GM12872 (cell line): ENCODE data around the gene MRPS10.

ENCODE experiments used
- TF ChIP-seq, protein P1 (sequence below): IDR thresholded peaks from 3 replicates; pipeline ENCODE4 v1.5.1; 2011; ENCODE audit warnings: low read depth, mild to moderate bottlenecking, low read length, moderate library complexity; ENCODE audit not compliant: insufficient read depth

MRPS10 gene

DNA sequence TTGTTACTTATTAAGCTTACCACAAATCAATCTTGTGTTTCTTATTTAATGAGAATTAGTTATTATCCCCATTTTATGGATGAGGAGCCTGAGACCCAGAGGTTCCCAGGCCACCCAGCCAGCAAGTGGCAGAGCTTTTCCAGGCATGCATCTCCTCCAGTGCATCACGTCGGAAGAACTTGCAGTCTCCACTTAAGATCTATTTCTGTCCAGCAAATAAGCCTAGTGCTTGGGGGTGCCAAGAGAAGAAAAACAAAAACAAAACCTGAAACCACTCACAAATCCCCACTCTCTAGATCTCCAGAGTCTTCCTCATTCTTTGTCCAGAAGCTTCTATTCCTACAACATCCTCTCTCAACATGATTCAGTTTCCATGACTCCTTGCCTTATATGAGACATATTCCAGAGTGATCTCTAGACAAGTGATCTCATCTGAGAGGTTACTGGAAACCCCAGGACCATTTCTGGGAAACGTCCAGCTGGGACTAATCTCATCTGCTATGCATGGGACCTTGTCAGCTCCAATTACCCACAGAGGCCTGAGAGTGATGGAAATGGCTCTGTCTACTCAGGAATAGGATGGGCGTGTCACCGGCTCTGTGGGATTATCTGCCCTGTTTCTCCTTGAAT, 27.0 kb downstream of the MRPS10 start:
- TF ChIP-seq, protein P1, sequence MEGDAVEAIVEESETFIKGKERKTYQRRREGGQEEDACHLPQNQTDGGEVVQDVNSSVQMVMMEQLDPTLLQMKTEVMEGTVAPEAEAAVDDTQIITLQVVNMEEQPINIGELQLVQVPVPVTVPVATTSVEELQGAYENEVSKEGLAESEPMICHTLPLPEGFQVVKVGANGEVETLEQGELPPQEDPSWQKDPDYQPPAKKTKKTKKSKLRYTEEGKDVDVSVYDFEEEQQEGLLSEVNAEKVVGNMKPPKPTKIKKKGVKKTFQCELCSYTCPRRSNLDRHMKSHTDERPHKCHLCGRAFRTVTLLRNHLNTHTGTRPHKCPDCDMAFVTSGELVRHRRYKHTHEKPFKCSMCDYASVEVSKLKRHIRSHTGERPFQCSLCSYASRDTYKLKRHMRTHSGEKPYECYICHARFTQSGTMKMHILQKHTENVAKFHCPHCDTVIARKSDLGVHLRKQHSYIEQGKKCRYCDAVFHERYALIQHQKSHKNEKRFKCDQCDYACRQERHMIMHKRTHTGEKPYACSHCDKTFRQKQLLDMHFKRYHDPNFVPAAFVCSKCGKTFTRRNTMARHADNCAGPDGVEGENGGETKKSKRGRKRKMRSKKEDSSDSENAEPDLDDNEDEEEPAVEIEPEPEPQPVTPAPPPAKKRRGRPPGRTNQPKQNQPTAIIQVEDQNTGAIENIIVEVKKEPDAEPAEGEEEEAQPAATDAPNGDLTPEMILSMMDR, result no peak

DNA sequence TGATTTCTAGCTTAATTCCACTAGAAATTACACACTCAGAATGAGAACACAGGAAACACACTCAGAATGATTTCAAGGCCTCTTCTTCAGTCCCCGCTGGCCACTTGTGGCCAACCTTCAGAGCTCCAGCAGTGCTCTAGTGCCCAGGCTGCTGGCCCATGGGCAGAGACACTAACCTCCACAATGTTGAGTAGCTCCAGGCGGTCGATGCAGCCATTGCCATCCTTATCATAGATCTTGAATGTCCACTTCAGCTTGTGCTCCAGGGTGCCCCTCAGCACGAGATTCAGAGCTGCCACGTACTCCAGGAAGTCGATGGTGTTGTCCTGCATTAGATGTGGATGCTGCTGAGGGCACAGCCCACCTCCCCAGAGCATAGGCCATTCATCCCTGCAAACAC, 29.3 kb downstream of the MRPS10 start:
- TF ChIP-seq, protein P1, result no peak

DNA sequence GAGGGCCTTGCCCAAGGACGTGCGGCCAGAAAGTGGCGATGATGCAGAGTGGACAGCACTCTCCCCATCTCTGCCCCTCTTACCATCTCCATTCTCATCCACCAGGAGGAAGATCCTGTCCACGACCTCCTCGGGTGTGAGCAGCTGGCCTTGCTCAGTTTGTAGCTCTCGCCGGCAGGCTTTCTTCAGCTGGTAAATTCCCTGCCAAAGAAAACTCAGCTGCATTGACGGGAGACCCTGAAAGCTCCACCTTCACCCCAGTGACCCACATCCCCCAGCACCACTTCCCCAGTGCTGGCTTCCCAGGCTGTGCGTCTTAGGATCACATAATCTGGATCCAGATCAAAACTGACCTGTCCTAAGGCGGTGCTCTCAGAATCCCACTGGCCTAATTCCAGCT, 32.1 kb downstream of the MRPS10 start:
- TF ChIP-seq, protein P1, result no peak

DNA sequence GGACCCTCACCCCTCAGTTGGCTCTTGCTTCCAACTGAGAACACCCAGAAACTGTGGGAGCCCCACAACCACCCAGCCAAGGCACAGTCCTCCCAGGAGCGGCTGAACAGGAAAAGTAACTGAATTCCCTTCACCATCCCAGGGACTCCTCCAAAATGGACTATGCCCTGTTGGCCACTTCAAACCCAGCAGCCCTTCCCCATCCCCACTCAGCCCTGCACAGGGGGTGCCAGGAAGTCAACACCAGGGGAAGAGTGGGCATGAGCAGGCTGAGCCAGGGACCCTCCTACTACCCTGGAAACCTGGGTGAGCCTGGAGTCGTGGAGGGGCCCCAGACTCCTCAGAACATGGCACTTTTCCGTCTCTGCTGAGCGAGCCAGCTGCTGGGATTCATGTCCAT, 33.2 kb downstream of the MRPS10 start:
- TF ChIP-seq, protein P1, result no peak

DNA sequence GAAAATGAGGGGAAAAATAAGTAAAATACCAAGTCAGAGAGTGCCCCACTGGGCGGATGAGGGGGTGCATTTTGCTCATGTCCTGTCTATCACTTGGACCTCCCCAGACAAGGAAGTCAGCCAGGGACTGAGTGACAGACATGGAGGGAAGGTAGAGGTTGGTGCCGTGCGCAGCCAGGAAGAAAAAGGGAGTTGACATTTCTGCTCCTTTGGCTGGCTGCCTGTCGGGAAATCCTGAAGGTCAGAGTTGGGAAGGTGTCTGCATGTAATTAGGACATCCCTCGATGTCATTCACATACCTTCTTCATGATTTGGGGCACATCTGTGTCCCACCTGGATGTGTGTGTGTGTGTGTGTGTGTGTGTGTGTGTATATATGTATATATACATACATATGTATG, 35.6 kb downstream of the MRPS10 start:
- TF ChIP-seq, protein P1, result no peak

DNA sequence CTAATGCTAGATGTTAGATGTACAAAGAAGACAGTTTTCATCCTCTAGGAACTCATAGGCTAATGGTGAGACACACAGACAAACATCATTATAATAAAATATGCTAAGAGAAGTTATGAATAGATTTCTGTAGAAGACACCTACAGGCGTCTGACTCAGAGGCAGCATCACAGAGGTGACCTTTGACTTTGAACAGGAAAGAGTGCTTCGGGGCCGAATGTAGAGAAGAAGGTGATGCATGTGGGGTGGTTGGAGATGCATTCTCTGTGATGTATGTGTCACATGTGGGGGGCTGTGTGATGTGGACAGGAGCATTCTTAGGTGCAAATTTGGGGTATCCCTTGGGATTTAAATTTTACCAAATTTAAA, 37.7 kb downstream of the MRPS10 start:
- TF ChIP-seq, protein P1, result no peak

DNA sequence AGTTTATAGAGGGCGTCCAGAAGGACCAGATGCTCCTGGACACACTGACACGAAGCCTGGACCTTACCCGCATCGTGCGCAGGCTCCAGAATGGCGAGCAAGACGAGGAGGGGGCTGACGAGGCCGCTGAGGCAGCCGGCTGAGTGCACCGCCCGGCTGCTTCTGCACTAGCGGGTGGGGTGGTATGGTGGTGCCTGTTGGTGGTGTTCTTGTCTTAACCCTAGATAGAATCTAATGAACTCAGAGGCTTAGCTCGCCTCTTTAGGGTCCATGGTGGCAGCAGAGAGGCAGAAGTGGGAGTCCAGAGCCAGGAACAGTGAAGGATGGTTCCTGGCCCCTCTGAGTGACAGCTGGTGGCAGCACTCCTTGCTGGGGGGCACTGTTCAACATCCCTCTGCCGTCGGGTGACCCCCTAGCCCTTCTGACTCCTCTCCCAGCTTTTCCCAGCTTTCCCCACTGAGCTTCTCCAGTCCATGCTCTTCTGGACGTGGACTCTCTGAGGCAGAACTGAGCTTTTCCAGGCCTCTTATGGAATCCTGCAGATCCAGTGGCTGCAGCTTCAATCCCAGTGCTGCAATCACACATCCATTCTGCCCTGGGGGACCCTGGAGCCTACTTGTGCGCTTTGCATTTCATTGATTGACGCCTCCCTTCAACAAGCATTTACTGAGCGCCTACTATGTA, 38.3 kb downstream of the MRPS10 start:
- TF ChIP-seq, protein P1, result no peak
